Neuron (in vitro differentiated cells): Measurements from ENCODE around the gene LATS2.
"Not testable (repeated sequence)": the region's sequence is repeated elsewhere in the genome, so short reads cannot be mapped to it uniquely, and the experiment has no call there.

Source experiments
- H2AFZ ChIP-seq: one replicate; pipeline ENCODE4 v1.6.1; 2013; ENCODE audit warnings: low read depth, mild to moderate bottlenecking, inconsistent platforms, low read length, moderate library complexity
- H3K27me3 ChIP-seq: one replicate; pipeline ENCODE4 v1.6.1; 2013; ENCODE audit warnings: low read length; ENCODE audit not compliant: insufficient read depth
- H3K36me3 ChIP-seq: one replicate; pipeline ENCODE4 v1.6.1; 2013; ENCODE audit warnings: low read length; ENCODE audit not compliant: insufficient read depth
- H3K4me1 ChIP-seq: one replicate; pipeline ENCODE4 v1.6.1; 2013; ENCODE audit warnings: low read length; ENCODE audit not compliant: insufficient read depth
- H3K4me3 ChIP-seq: 2 replicates; pipeline ENCODE4 v1.5.1; 2013; ENCODE audit warnings: mild to moderate bottlenecking, low read length, moderate library complexity
- H3K9me3 ChIP-seq: one replicate; pipeline ENCODE4 v1.6.1; 2013; ENCODE audit warnings: low read length

The LATS2 gene

DNA sequence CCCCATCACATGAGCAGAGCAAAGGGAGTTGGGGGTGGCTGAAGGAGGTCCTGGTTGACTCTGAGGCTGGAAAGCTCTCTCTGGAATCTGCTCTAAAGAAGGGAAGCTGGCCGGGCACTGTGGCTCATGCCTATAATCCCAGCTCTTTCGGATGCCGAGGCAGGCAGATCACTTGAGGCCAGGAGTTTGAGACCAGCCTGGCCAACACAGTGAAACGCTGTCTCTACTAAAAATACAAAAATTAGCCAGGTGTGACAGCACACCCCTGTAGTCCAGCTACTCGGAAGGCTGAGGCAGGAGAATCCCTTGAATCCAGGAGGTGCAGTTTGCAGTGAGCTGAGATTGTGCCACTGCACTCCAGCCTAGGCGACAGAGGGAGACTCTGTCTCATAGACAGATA is 11.7 kb downstream of the LATS2 start:
- H3K9me3 ChIP-seq, H3K4me1 ChIP-seq, H2AFZ ChIP-seq, H3K4me3 ChIP-seq, H3K27me3 ChIP-seq: not testable (repeated sequence)
- H3K36me3 ChIP-seq = peaks cover 22% of the 10 kb centered on the region

DNA sequence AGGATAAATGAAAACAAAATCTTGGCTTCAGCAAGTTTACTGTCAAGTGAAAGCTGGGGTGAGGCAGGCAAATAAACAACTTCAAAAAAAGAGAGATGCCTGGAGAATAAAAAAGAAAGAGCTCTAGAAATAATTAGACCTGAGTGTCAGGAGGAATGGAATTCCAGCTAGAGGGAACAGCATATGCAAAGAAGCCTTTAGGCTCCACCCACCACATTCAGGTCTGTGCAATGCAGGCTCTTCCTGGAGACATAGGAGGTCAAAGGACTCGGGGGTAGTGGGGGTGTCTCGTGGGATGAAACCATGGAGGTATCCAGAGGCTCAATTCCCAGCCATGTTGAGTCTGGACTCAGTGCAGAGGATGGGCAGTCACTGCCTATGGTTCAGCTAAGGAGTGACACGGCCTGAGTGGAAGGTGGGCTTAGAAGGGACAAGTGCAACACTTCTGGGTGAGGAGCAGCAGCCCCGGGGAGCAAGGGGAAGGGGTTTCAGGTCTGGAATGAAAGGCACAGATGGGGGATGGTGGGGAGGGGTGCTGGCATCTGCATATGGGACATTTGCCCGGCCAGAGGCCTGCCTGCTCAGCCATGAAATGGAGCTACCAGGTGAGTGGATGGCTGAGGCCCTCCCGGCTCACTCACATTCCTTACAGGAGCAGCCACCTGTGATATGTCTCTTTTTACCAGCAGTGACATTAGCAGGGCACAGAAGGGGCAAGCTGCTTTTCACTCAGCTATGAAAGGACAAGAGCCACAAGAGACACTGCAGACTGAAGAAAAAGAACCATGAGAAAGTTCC is 12.3 kb downstream of the LATS2 start:
- H3K9me3 ChIP-seq = no peaks in the 10 kb centered on the region
- H3K27me3 ChIP-seq = no peaks in the 10 kb centered on the region
- no peak overlapping the region for H2AFZ ChIP-seq
- no peaks in the 10 kb centered on the region for H3K4me1 ChIP-seq
- H3K36me3 ChIP-seq = peaks cover 25% of the 10 kb centered on the region
- no peak overlapping the region for H3K4me3 ChIP-seq

DNA sequence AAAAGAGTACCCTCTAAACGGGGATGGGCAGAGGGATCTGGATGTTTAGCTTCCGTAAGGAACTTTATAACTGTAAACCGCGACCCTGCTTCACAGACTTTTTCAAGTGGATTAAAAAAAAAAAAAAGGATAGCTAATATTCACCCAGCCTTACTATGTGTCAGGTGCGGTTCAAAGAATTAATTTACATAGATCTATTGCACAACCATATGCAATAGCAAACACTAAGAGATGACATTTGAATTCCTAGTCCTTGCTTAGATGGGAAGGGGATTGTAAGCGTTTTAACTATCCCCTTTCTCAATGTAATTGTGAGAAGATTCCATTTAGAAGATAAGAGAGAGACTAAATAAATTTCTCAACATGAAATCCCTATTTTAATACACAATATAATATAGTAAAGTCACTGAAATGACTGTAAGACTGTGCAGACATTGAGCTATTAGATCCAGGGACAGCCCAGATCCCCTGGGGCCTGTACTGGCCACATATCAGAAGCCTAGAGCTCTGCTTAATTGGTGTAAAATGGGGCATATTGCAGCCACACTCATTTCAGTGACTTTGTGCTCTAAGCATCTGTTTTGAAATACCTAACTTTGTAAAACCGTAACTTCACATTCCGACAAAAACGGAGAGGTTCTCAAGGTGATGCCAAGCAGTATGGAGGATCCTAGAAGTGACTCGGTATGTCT is 13.6 kb downstream of the LATS2 start:
- no peak overlapping the region for H2AFZ ChIP-seq
- no peaks in the 10 kb centered on the region for H3K4me1 ChIP-seq
- peaks cover 26% of the 10 kb centered on the region for H3K36me3 ChIP-seq

DNA sequence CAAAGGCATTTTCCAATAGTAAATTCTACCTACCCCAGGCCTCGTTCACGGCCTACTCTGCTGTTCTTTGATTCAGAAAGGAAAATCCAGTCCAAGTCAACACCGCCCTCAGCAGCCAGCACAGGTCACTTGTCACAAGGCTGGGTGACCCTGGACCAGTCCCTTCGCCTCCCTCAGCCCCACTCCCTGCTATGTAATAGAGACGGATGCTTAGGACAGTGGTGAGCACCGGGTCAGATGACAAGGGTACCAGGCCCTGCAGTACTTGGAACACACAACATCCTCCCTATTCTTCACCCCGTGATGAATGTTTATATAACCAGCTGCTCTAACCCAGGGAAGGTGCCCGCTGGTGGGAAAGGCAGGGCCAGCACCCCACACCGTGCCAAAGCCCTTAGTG is 14.3 kb downstream of the LATS2 start:
- Histone ChIP-seq H3K4me1 (no peaks in the 10 kb centered on the region), H3K36me3 (peaks cover 26% of the 10 kb centered on the region), H3K9me3 (no peaks in the 10 kb centered on the region)

More for the DNA sequence above, 13.6 kb downstream of the LATS2 start:
- Histone ChIP-seq H3K27me3 (no peaks in the 10 kb centered on the region), H3K4me3 (no peak overlapping the region), H3K9me3 (no peaks in the 10 kb centered on the region)

DNA sequence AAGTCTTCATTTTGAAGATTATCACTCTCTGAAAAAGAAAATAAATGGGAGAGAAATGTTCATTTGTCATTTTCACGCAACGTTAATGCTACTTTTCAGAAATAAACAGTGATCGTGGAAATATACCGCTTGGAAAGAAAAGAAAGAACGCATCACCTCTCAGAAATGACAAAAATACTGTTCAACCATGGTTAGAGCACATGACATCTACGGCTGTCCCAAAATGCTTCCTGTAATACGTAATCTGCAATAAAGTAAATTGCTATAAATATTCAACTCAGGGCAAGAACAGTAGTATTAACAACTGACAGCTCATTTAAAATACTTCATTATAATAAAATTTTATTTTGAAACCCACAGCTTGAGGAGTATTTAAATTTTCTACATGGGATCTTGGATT is 15.2 kb downstream of the LATS2 start:
- H2AFZ ChIP-seq = no peak overlapping the region
- H3K27me3 ChIP-seq = no peaks in the 10 kb centered on the region
- no peaks in the 10 kb centered on the region for H3K9me3 ChIP-seq
- H3K4me1 ChIP-seq = no peaks in the 10 kb centered on the region
- H3K36me3 ChIP-seq = peaks cover 29% of the 10 kb centered on the region
- H3K4me3 ChIP-seq = no peak overlapping the region

More for the DNA sequence above, 14.3 kb downstream of the LATS2 start:
- H3K27me3 ChIP-seq = no peaks in the 10 kb centered on the region
- no peak overlapping the region for H3K4me3 ChIP-seq
- H2AFZ ChIP-seq = no peak overlapping the region

DNA sequence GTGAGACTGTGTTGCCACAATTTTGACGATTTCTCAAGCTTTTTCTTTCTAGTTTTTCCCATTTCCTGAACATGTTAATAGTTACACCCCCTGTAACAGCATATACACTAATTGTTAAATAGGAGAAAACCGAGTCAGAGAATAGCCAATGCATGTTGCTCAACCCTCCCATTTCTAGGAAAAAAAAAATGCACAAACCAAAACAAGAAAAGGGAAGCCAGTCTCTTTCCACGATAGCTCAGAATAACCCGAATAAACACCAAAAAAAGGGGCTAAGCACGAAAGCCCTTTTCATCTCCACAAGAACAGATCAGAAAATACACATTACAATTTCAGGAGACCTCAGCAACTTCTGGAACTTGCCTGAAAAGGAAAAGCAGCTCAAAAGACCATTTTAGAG is 16.3 kb downstream of the LATS2 start:
- H3K9me3 ChIP-seq = no peaks in the 10 kb centered on the region
- H3K4me1 ChIP-seq = no peaks in the 10 kb centered on the region
- no peak overlapping the region for H2AFZ ChIP-seq
- H3K27me3 ChIP-seq = no peaks in the 10 kb centered on the region
- H3K4me3 ChIP-seq = no peak overlapping the region
- peaks cover 35% of the 10 kb centered on the region for H3K36me3 ChIP-seq

DNA sequence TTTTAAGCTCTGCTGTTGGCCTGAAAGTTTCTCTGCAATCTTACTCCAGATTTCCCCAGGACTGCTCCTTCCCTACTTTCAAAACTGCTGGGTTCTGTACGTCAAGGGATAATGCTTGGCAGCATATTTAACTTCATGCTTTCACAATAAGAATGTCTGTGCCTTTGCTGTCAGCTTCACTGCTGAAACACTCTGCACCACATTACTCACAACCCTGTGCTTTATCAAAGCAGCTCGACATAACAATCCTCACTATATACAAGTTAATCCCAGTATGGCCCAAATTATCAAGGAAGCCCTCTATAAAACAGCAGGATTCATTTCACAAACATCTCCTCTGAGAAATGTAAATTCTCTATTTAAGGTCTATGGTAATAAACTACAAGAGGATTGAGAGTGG is 17.5 kb downstream of the LATS2 start:
- Histone ChIP-seq H3K27me3 (no peaks in the 10 kb centered on the region), H3K36me3 (peaks cover 35% of the 10 kb centered on the region), H3K9me3 (no peaks in the 10 kb centered on the region), H3K4me3 (no peak overlapping the region), H2AFZ (no peak overlapping the region), H3K4me1 (no peaks in the 10 kb centered on the region)

DNA sequence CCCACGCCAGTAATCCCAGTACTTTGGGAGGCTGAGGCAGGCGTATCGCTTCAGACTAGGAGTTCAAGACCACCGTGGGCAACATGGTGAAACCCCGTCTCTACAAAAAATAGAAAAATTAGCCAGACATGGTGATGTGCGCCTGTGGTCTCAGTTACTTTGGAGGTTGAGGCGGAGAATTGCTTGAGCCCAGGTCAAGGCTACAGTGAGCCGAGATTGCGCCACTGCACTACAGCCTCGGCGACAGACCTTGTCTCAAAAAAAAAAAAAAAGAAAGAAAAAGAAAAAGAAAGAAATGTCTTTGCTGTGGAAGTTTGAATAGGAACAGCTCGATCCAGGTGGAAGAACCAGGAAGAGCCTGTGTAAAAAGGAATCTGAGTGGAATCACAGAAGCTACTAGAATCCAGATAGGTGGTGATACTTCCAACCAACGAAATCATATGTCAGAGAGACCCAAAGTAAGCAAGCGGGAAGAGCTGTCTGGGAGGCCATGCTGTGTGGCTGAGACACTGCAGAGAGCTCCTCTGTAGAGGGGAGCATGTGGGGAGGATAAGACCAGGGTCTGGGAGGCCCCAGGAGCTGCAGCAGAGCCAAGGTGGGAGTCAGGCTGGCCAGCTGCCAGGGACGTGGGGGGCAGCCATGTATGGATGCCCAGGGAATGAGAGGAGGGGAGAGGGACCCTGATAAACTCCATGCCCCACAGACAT is 21.1 kb downstream of the LATS2 start:
- Histone ChIP-seq H3K4me3 (no peak overlapping the region), H2AFZ (no peak overlapping the region), H3K9me3 (no peaks in the 10 kb centered on the region), H3K4me1 (no peaks in the 10 kb centered on the region), H3K27me3 (no peaks in the 10 kb centered on the region), H3K36me3 (peaks cover 25% of the 10 kb centered on the region)

DNA sequence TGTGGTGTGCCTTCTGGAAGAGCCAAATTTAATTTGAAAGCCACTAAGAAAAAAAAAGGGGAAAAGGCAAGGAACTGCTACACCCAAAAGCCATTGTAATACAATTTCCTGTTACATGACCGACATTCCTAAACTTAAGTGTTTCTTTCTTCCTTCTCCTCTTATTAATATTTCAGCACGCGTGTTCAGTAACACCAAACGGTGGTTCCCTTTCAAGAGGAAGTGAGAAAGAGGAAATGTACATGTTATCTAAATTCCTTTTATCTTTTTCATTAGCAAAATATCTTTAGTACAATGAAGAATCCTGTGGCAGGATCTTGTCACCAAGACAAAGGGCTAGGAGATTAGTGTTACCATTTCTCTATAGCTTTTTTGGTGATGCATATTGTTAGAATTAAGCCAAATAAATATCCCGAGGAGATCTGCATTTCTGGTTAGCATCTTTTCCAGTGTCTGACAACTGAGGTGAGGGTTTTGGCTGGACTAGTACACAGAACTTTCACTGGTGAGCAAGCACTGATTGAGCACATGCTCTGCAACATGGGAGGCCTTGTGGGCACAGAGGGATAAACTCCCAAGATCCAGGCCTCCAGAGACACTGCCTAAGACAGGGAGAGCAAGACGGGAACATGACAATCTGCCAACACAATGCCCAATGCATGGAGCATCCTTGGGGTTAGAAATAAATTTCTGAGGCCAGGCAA is 22.1 kb downstream of the LATS2 start:
- Histone ChIP-seq H3K9me3 (peaks cover 2% of the 10 kb centered on the region), H3K4me1 (no peaks in the 10 kb centered on the region), H3K36me3 (peaks cover 17% of the 10 kb centered on the region), H3K4me3 (no peak overlapping the region), H2AFZ (no peak overlapping the region), H3K27me3 (no peaks in the 10 kb centered on the region)

DNA sequence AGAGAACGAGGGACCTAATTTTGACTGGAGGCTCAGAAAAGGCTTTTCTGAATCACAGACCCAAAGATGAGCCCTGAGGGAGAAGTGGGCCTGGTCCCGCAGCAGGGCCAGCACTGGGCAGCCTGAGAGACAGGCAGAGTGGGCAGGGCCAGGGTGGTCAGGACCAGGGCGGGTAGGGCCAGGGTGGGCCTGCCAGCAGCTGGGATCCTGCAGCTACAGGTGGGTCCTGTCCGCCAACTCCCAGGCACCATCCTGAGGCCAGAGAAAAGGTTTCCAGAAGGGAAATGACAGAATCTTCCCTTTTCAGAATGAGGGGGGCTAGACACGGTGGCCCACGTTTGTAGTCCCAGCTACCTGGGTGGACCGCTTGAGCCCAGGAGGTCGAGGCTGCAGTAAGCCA is 23.7 kb downstream of the LATS2 start:
- no peaks in the 10 kb centered on the region for H3K27me3 ChIP-seq
- peaks cover 14% of the 10 kb centered on the region for H3K36me3 ChIP-seq
- peaks cover 5% of the 10 kb centered on the region for H3K9me3 ChIP-seq
- H3K4me3 ChIP-seq = no peak overlapping the region
- no peak overlapping the region for H2AFZ ChIP-seq
- no peaks in the 10 kb centered on the region for H3K4me1 ChIP-seq

DNA sequence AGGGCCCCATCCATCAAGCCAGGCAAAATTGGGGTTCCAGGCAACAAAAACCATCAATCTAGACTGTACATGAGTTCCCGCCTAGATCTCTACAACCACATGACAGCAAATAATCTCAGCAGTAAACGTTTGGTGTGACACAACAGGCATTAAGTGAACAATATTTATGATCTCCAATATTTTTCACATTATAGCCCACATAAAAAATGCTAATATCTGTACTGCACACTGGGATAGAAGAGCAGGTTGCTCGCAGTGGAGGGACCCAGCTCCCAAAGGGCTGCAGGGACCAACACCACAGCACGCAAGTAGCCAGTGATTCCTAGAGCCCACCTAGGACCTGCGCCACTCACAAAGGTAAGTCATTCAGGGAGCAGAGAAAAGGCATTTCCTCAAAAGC is 25.9 kb downstream of the LATS2 start:
- Histone ChIP-seq H3K4me1 (no peaks in the 10 kb centered on the region), H3K36me3 (peaks cover 8% of the 10 kb centered on the region), H3K9me3 (peaks cover 5% of the 10 kb centered on the region), H3K4me3 (no peak overlapping the region), H3K27me3 (no peaks in the 10 kb centered on the region), H2AFZ (no peak overlapping the region)

DNA sequence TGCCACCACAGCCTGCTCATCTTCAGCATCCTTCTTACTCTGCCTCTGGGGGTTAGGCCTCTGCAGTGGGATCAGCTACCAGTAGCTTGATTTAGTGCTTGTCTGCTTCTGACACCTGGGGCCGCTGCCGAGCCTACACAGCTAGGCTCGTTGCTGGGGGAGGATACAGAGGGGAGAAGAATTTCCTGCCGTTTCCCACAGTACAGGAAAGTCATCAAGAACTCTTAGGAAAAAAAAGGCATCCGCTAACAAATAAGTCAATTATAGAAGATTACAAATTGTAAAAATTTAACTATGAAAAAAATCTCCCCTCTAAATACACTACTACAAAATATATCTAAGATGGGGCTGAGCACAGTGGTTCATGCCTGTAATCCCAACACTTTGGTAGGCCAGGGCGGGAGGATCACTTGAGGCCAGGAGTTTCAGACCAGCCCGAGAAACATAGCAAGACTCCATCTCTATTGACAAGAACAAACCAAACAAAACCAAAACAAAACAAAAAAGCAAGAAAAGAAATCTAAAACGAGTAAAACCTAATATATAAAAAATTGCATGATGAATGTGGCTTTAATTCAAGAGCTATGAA is 26.7 kb downstream of the LATS2 start:
- Histone ChIP-seq H3K36me3 (peaks cover 3% of the 10 kb centered on the region), H3K4me3 (no peak overlapping the region), H2AFZ (no peak overlapping the region)

More for the DNA sequence above, 26.7 kb downstream of the LATS2 start:
- no peaks in the 10 kb centered on the region for H3K27me3 ChIP-seq
- H3K9me3 ChIP-seq = peaks cover 5% of the 10 kb centered on the region
- no peaks in the 10 kb centered on the region for H3K4me1 ChIP-seq
